Uterus (tissue), 2 donors: ENCODE data around the gene SCARF1.

Source experiments
- POLR2A ChIP-seq, 2 donors: fragments of 450-650 bp; IDR thresholded peaks; one replicate each; pipeline ENCODE4 v1.6.1; 2016; ENCODE audit warnings: antibody characterized with exemption in 2 of 2, mild to moderate bottlenecking in 1 of 2, moderate library complexity in 1 of 2
- TF ChIP-seq, protein P1 (sequence below), 4 experiments: fragments of 200-600 bp in 2 of 4; fragments of 450-650 bp in 2 of 4; sonication (generic) in 2 of 4; IDR thresholded peaks; one replicate each; pipeline ENCODE4 v1.5.1; 2016 to 2019; ENCODE audit warnings: antibody characterized with exemption in 4 of 4, mild to moderate bottlenecking in 2 of 4, moderate library complexity in 1 of 4

- TF ChIP-seq, protein P1, sequence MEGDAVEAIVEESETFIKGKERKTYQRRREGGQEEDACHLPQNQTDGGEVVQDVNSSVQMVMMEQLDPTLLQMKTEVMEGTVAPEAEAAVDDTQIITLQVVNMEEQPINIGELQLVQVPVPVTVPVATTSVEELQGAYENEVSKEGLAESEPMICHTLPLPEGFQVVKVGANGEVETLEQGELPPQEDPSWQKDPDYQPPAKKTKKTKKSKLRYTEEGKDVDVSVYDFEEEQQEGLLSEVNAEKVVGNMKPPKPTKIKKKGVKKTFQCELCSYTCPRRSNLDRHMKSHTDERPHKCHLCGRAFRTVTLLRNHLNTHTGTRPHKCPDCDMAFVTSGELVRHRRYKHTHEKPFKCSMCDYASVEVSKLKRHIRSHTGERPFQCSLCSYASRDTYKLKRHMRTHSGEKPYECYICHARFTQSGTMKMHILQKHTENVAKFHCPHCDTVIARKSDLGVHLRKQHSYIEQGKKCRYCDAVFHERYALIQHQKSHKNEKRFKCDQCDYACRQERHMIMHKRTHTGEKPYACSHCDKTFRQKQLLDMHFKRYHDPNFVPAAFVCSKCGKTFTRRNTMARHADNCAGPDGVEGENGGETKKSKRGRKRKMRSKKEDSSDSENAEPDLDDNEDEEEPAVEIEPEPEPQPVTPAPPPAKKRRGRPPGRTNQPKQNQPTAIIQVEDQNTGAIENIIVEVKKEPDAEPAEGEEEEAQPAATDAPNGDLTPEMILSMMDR (IDR thresholded peaks at IDR 0.05), result no peak
- no peak for TF ChIP-seq POLR2A (IDR thresholded peaks at IDR 0.05)
Measured at GRCh38 chr17:1625581-1625980, 20.0 kb downstream of the SCARF1 start.
